NCI-H1048 (cell line): ENCODE measurements around the gene CDC73.
"Not testable (repeated sequence)": the region's sequence is repeated elsewhere in the genome, so short reads cannot be mapped to it uniquely, and the experiment has no call there.

Experiments
- DNase-seq: peaks from one replicate; lab custom pipeline; 2025; lab: John Stamatoyannopoulos, UW

CDC73 gene

DNA sequence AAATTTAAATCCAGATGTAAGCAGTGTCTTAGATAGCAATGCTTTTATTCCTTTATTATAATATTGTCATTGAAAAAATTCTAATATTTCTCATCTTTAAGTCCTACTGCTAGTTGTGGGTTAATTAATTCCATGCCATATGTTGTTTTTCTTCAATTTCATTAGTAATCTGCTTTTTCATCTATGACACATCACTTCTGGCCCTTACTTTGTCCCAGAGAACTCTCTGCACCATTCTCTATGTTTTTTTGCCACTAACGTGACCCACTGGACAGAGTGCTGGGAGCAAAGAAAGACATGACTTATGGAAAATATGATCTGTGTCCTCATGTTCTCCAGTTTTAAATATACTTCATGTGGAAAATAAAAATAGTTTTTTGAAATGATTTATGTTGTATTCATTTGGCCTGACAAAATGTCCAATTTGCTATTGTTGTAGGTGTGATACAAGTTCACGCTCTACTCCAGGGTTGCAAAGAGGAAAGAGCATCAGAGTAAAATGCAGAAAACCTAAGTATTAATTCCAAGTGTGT, 166.8 kb downstream of the CDC73 start:
- DNase-seq: not testable (repeated sequence)

GRCh38 chr1:193293726-193294125, 171.9 kb downstream of the CDC73 start:
- no peak for DNase-seq

DNA sequence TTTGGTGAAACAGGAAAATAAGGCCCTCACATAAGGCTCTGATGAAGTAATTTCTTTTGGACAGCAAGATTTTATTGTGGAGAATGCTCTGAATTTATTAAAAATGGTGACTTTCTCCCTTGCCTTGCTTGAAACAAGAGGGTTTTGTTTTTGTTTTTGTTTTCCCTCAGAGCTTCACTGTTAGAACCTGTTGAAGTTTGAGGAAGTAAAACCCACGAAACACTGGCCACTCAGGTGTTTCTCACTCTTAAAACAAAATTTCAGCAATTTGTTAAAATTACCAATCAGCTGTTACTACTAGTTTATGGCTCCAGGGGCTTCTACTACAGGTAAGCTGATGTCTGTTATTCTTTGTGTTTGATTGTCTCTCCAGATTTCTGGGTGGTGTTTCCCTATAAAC, 177.2 kb downstream of the CDC73 start:
- DNase-seq: no peak

DNA sequence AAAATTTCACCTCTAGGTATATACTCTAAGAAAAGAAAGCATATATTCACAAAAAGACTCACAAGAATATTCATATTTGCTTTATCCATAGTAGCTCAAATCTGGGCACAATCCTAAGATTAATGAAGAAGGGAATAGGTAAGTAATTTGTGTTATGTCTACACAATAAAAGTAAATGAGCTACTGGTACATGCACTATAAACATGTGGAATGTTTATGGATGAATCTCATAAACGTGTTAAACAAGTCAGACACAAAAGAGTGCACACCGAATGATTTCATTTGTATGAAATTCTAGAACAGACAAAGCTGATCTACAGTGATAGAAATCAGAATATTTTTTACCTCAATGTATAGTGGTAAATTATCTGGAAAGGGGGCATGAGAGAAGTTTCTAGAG, 179.9 kb downstream of the CDC73 start:
- DNase-seq: no peak

DNA sequence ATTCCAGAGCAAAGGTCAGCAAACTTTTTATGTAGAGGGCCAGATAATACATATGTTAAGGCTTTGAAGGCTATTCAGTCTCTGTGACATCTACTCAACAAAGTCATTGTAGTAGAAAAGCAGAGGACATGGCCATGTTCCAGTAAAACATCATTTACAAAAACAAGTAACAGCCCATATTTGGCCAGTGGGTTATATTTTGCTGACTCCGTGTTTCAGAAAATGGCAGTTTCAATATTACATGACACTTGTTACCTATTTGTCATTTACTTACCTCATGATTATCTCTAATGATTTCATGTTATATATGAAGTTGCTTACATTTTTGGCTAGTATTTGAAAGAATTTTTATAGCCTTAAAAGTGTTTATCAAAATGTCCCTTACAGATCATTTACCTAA, 182.0 kb downstream of the CDC73 start:
- DNase-seq: no peak
